GM18517 (cell line): ENCODE measurements around the gene HSD17B1.

Experiments
- ATAC-seq: cut with Tn5 transposase; IDR thresholded peaks from one replicate; pipeline ENCODE4 v1.9.1; 2021; ENCODE audit warnings: mild to moderate bottlenecking, moderate library complexity; ENCODE audit not compliant: unreplicated experiment

The HSD17B1 gene

GRCh38 chr17:42596386-42596785 is 43.7 kb downstream of the HSD17B1 start:
- ATAC-seq, result no peak

- no peak for ATAC-seq
Measured at GRCh38 chr17:42598905-42599304, 46.2 kb downstream of the HSD17B1 start.

GRCh38 chr17:42603318-42603717 is 50.6 kb downstream of the HSD17B1 start:
- no peak for ATAC-seq
